H1 (cell line): Measurements from ENCODE around the gene CASK. TPM values are rescaled to one million over a fixed set of nuclear protein-coding genes. Genes with fewer than 3 reads are reported as not detected.

Experiments used
- CTCF ChIA-PET: fragments of 300-600 bp; sonication (Branson Sonifier 250); formaldehyde crosslinking; loops from one replicate; lab custom pipeline; 2021; ENCODE audit not compliant: partially characterized antibody; lab: Charles Lee
- POLR2A ChIA-PET: fragments of 300-600 bp; sonication (Branson Sonifier 250); formaldehyde crosslinking; loops from one replicate; lab custom pipeline; 2021; ENCODE audit warnings: inconsistent platforms; ENCODE audit not compliant: partially characterized antibody; lab: Charles Lee
- DNase-seq, 2 experiments: peaks; one replicate each; pipeline versions ENCODE4 v3.0.0 to v3.0.0-alpha.2; 2010 to 2022; ENCODE audit warnings: low spot score in 2 of 2, low read depth in 1 of 2, mixed read lengths in 1 of 2
- FAIRE-seq: peaks from 2 replicates; lab custom pipeline; 2011; peaks lifted over from hg19 to GRCh38; lab: Jason Lieb, UNC
- H2AFZ ChIP-seq: 2 replicates; pipeline ENCODE4 v1.8.1; 2012; ENCODE audit warnings: low read length, inconsistent platforms
- H2AK5ac ChIP-seq: 2 replicates; pipeline ENCODE4 v1.6.1; 2013; ENCODE audit warnings: low read depth, low read length
- H2BK120ac ChIP-seq: replicated peaks from 2 replicates; pipeline ENCODE3; 2013; ENCODE audit warnings: low read depth, low read length, inconsistent platforms
- H2BK12ac ChIP-seq: 2 replicates; pipeline ENCODE4 v1.6.1; 2013; ENCODE audit warnings: low read depth, low read length
- H2BK15ac ChIP-seq: 2 replicates; pipeline ENCODE4 v1.6.1; 2013; ENCODE audit warnings: low read length
- H2BK20ac ChIP-seq: 2 replicates; pipeline ENCODE4 v1.6.1; 2013; ENCODE audit warnings: low read length
- H2BK5ac ChIP-seq: 2 replicates; pipeline ENCODE4 v1.6.1; 2013; ENCODE audit warnings: low read depth, low read length
- H3K14ac ChIP-seq: 2 replicates; pipeline ENCODE4 v1.6.1; 2013; ENCODE audit warnings: inconsistent platforms; ENCODE audit not compliant: insufficient read length
- H3K18ac ChIP-seq: 2 replicates; pipeline ENCODE4 v1.6.1; 2013; ENCODE audit warnings: low read length; ENCODE audit errors: extremely low read depth
- H3K23ac ChIP-seq: 2 replicates; pipeline ENCODE4 v1.6.1; 2013; ENCODE audit warnings: inconsistent platforms; ENCODE audit not compliant: insufficient read length
- H3K23me2 ChIP-seq: 2 replicates; pipeline ENCODE4 v1.6.1; 2013; ENCODE audit warnings: low read depth, low read length
- H3K27ac ChIP-seq: 2 replicates; pipeline ENCODE4 v1.6.1; 2011; ENCODE audit warnings: low read depth, low read length, inconsistent platforms
- H3K27me3 ChIP-seq, 4 experiments: replicated peaks in 1 of 4; 1 replicate in 1 of 4; 2 replicates in 3 of 4; pipeline versions ENCODE4 v1.6.1 to v1.8.1; 2011 to 2013; ENCODE audit warnings: low read length in 3 of 4, mild to moderate bottlenecking in 3 of 4, inconsistent platforms in 2 of 4, mixed read lengths in 2 of 4, moderate library complexity in 1 of 4; ENCODE audit not compliant: control insufficient read depth in 3 of 4, insufficient read depth in 3 of 4; ENCODE audit errors: extremely low read depth in 1 of 4
- H3K36me3 ChIP-seq, 4 experiments: 2 replicates each; pipeline versions ENCODE4 v1.6.1 to v1.8.1; 2011 to 2013; ENCODE audit warnings: mild to moderate bottlenecking in 4 of 4, low read length in 3 of 4, moderate library complexity in 2 of 4, control low read depth in 1 of 4, inconsistent platforms in 1 of 4; ENCODE audit not compliant: insufficient read depth in 4 of 4, control insufficient read depth in 2 of 4
- H3K4ac ChIP-seq: replicated peaks from 2 replicates; pipeline ENCODE3; 2013; ENCODE audit warnings: low read length, low read depth, mixed read lengths, inconsistent platforms; ENCODE audit not compliant: insufficient read length
- H3K4me1 ChIP-seq, 4 experiments: replicated peaks in 1 of 4; 1 replicate in 1 of 4; 2 replicates in 3 of 4; pipeline versions ENCODE4 v1.6.1 to v1.8.1; 2011 to 2013; ENCODE audit warnings: low read length in 3 of 4, inconsistent platforms in 2 of 4, mixed read lengths in 1 of 4; ENCODE audit not compliant: insufficient read depth in 4 of 4, control insufficient read depth in 3 of 4
- H3K4me2 ChIP-seq, 2 experiments: 2 replicates each; pipeline versions ENCODE4 v1.6.1 to v1.8.1; 2011 to 2013; ENCODE audit warnings: low read depth in 2 of 2, low read length in 2 of 2, control low read depth in 1 of 2, inconsistent platforms in 1 of 2, mild to moderate bottlenecking in 1 of 2; ENCODE audit not compliant: insufficient read depth in 1 of 2
- H3K4me3 ChIP-seq, 4 experiments: fragments of 200-600, 300-600 bp in 1 of 4; sonication (generic), shearing (Covaris generic), sonication (Bioruptor Twin) in 1 of 4; 2 replicates each; pipeline versions ENCODE4 v1.5.1 to v1.8.1; 2011 to 2016; ENCODE audit warnings: low read length in 4 of 4, low read depth in 3 of 4, control low read depth in 2 of 4, inconsistent platforms in 2 of 4, mild to moderate bottlenecking in 2 of 4, mixed read lengths in 1 of 4, moderate library complexity in 1 of 4; ENCODE audit not compliant: insufficient read depth in 2 of 4; ENCODE audit errors: extremely low read depth in 1 of 4
- H3K56ac ChIP-seq: replicated peaks from 2 replicates; pipeline ENCODE3; 2013; ENCODE audit warnings: low read depth, mild to moderate bottlenecking, mixed read lengths, low read length, inconsistent platforms; ENCODE audit not compliant: insufficient read length
- H3K79me1 ChIP-seq: 2 replicates; pipeline ENCODE4 v1.6.1; 2013; ENCODE audit warnings: low read depth, low read length, control low read depth
- H3K79me2 ChIP-seq, 2 experiments: 2 replicates each; pipeline versions ENCODE4 v1.6.1 to v1.8.1; 2012 to 2013; ENCODE audit warnings: low read length in 2 of 2, mild to moderate bottlenecking in 2 of 2, inconsistent platforms in 1 of 2; ENCODE audit not compliant: insufficient read depth in 2 of 2, control insufficient read depth in 1 of 2
- H3K9ac ChIP-seq, 4 experiments: replicated peaks in 1 of 4; 1 replicate in 1 of 4; 2 replicates in 3 of 4; pipeline versions ENCODE4 v1.6.1 to v1.8.1; 2011 to 2013; ENCODE audit warnings: low read depth in 3 of 4, low read length in 3 of 4, control low read depth in 2 of 4, mild to moderate bottlenecking in 2 of 4, moderate library complexity in 2 of 4, inconsistent platforms in 1 of 4; ENCODE audit errors: extremely low read depth in 1 of 4
- H3K9me3 ChIP-seq, 2 experiments: 2 replicates each; pipeline versions ENCODE4 v1.6.1 to v1.8.1; 2012 to 2013; ENCODE audit warnings: mild to moderate bottlenecking in 2 of 2, moderate library complexity in 2 of 2, control low read depth in 1 of 2, inconsistent platforms in 1 of 2, low read depth in 1 of 2, low read length in 1 of 2, mixed read lengths in 1 of 2; ENCODE audit not compliant: insufficient read depth in 2 of 2
- H4K20me1 ChIP-seq, 2 experiments: replicated peaks in 1 of 2; 2 replicates each; pipeline versions ENCODE3 to v1.8.1; 2011 to 2013; ENCODE audit warnings: inconsistent platforms in 2 of 2, low read length in 2 of 2, mild to moderate bottlenecking in 1 of 2; ENCODE audit not compliant: insufficient read depth in 2 of 2, control insufficient read depth in 1 of 2
- H4K5ac ChIP-seq: 2 replicates; pipeline ENCODE4 v1.6.1; 2013; ENCODE audit warnings: low read length, low read depth, mixed read lengths, inconsistent platforms; ENCODE audit not compliant: insufficient read length
- H4K8ac ChIP-seq: 2 replicates; pipeline ENCODE4 v1.8.0; 2013; ENCODE audit warnings: mild to moderate bottlenecking, moderate library complexity, low read length, inconsistent platforms; ENCODE audit not compliant: insufficient read depth; ENCODE audit errors: extremely low read depth
- H4K91ac ChIP-seq: replicated peaks from 2 replicates; pipeline ENCODE3; 2013; ENCODE audit warnings: low read length, mixed read lengths, inconsistent platforms; ENCODE audit not compliant: insufficient read length
- BACH1 ChIP-seq: IDR thresholded peaks from 2 replicates; pipeline ENCODE4 v1.6.1; 2012; ENCODE audit warnings: low read length, improper control_type of control experiment
- BRCA1 ChIP-seq: IDR thresholded peaks from 2 replicates; pipeline ENCODE4 v1.6.1; 2012; ENCODE audit warnings: low read depth, low read length, improper control_type of control experiment
- NRF1 ChIP-seq: IDR thresholded peaks from 2 replicates; pipeline ENCODE4 v1.6.1; 2011; ENCODE audit warnings: mild to moderate bottlenecking, low read depth, low read length, improper control_type of control experiment
- RXRA ChIP-seq: IDR thresholded peaks from 2 replicates; pipeline ENCODE4 v1.6.1; 2011; ENCODE audit warnings: low read depth, mild to moderate bottlenecking, low read length, moderate library complexity; ENCODE audit not compliant: insufficient read depth
- SIRT6 ChIP-seq: IDR thresholded peaks from one replicate; pipeline ENCODE4 v1.7.1; 2012; ENCODE audit warnings: low read length, inconsistent platforms
- SIX5 ChIP-seq: IDR thresholded peaks from 2 replicates; pipeline ENCODE4 v1.6.1; 2011; ENCODE audit warnings: mild to moderate bottlenecking, low read depth, low read length
- SP1 ChIP-seq: IDR thresholded peaks from 2 replicates; pipeline ENCODE4 v1.6.1; 2011; ENCODE audit warnings: low read depth, low read length
- TAF1 ChIP-seq: IDR thresholded peaks from 2 replicates; pipeline ENCODE4 v1.6.1; 2011; ENCODE audit warnings: mild to moderate bottlenecking, low read depth, low read length
- WGBS, 2 experiments: shearing (Covaris generic) in 1 of 2; methylation state at CpG; one replicate each; pipeline versions ENCODE4 v1.1.6 to v1.1.7; 2013 to 2015; ENCODE audit warnings: low lambda C conversion rate in 2 of 2, mixed read lengths in 2 of 2, inconsistent platforms in 1 of 2, low coverage in 1 of 2, missing lambda C conversion rate in 1 of 2; ENCODE audit not compliant: insufficient replicate concordance in 2 of 2, insufficient coverage in 1 of 2, insufficient read length in 1 of 2; ENCODE audit errors: extremely low coverage in 1 of 2, missing lambda C conversion rate in 1 of 2; 5-methylcytosine and 5-hydroxymethylcytosine counted together
- polyA plus RNA-seq, 7 experiments: library from polyadenylated mRNA; depleted of rRNA in 3 of 7; stranded (reverse) in 5 of 7; unstranded in 2 of 7; fragments of >200 nt in 5 of 7; fragments of 200-250 nt in 2 of 7; gene quantifications; 1 replicate in 5 of 7; 2 replicates in 1 of 7; 4 replicates in 1 of 7; pipeline versions ENCODE4 v1.2.1 to v1.2.3, GENCODE V29; 2011 to 2013; ENCODE audit warnings: missing spikeins in 2 of 7, mixed read lengths in 2 of 7
- total RNA-seq: library from RNA; stranded (reverse); fragmentation: NEBNext Ultra II Directional; extraction: Animal tissue kit (Norgen Biotek cat#: 25700); gene quantifications from 2 replicates; pipeline ENCODE4 v1.2.1, GENCODE V29; 2021
- TF ChIP-seq, protein P1 (sequence below), 3 experiments: IDR thresholded peaks; 1 replicate in 2 of 3; 2 replicates in 1 of 3; pipeline versions ENCODE4 v1.5.1 to v1.6.1; 2011; ENCODE audit warnings: low read length in 3 of 3, mild to moderate bottlenecking in 3 of 3, inconsistent platforms in 2 of 3, low read depth in 1 of 3, moderate library complexity in 1 of 3; ENCODE audit not compliant: insufficient read depth in 1 of 3; ENCODE audit errors: control extremely low read depth in 1 of 3
- TF ChIP-seq, protein P2 (sequence below): IDR thresholded peaks from 2 replicates; pipeline ENCODE4 v1.6.1; 2011; ENCODE audit warnings: low read depth, mild to moderate bottlenecking, low read length; ENCODE audit not compliant: insufficient read depth

The CASK gene
- total and polyA plus RNA-seq, 2 of the 8 experiments (the other 6 are each of a cell fraction or from before 2014, with no cell fraction given): 21.6 to 55.1 TPM

DNA sequence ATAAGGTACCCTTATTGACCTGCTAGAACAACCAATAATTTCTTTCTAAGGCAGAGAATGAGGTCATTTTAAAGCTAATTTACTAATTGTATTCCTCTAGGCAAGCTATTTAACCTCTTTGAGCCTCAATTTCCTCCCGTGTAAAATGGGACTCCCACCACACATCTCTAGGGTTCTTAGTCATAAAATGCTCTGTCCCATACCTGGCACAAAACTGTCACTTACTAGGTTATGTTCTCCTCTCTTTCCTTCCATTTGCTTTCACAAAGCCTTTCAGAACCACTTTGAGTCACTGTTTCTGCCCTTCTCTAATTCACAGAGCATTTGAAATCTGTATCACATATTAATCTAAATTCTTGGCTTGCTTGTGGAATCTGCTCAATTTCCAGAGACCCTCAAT lies 201.8 kb downstream of the CASK start:
- H2BK15ac ChIP-seq: no peak overlapping the region
- H4K8ac ChIP-seq: no peak overlapping the region
- TF ChIP-seq SIRT6: no peak
- TF ChIP-seq BRCA1: no peak
- TF ChIP-seq BACH1: no peak
- TF ChIP-seq, protein P1, sequence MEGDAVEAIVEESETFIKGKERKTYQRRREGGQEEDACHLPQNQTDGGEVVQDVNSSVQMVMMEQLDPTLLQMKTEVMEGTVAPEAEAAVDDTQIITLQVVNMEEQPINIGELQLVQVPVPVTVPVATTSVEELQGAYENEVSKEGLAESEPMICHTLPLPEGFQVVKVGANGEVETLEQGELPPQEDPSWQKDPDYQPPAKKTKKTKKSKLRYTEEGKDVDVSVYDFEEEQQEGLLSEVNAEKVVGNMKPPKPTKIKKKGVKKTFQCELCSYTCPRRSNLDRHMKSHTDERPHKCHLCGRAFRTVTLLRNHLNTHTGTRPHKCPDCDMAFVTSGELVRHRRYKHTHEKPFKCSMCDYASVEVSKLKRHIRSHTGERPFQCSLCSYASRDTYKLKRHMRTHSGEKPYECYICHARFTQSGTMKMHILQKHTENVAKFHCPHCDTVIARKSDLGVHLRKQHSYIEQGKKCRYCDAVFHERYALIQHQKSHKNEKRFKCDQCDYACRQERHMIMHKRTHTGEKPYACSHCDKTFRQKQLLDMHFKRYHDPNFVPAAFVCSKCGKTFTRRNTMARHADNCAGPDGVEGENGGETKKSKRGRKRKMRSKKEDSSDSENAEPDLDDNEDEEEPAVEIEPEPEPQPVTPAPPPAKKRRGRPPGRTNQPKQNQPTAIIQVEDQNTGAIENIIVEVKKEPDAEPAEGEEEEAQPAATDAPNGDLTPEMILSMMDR (IDR thresholded peaks at IDR 0.05; ENCODE audit: control extremely low read depth in 1 of 3, insufficient read depth in 1 of 3, low read depth in 1 of 3, low read length in 3 of 3): no peak
- TF ChIP-seq, protein P2, sequence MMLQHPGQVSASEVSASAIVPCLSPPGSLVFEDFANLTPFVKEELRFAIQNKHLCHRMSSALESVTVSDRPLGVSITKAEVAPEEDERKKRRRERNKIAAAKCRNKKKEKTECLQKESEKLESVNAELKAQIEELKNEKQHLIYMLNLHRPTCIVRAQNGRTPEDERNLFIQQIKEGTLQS: no peak
- TF ChIP-seq TAF1: no peak
- no peak for TF ChIP-seq SIX5
- TF ChIP-seq SP1: no peak
- TF ChIP-seq RXRA: no peak
- no peak for TF ChIP-seq NRF1
- TF ChIP-seq, all 59 proteins: peak for 0
- Histone ChIP-seq H3K9ac (no peak overlapping the region), H3K27me3 (no peaks in the 10 kb centered on the region), H2BK120ac (no peak overlapping the region), H3K27ac (no peak overlapping the region), H3K79me1 (no peaks in the 10 kb centered on the region), H4K5ac (no peak overlapping the region), H3K4me1 (peaks cover 0 to 13% (median 3%) of the 10 kb centered on the region in 4 experiments; a peak in 5 of 7 replicates), H2BK12ac (no peak overlapping the region), H2AFZ (no peak overlapping the region), H3K36me3 (no peaks in the 10 kb centered on the region), H3K23me2 (no peaks in the 10 kb centered on the region), H3K4me3 (no peak overlapping the region), H2BK5ac (no peak overlapping the region), H3K4ac (no peak overlapping the region), H3K14ac (no peak overlapping the region), H3K79me2 (no peaks in the 10 kb centered on the region), H3K9me3 (no peaks in the 10 kb centered on the region), H3K56ac (no peak overlapping the region), H4K91ac (no peak overlapping the region), H4K20me1 (no peaks in the 10 kb centered on the region), H3K4me2 (no peak overlapping the region), H3K23ac (no peak overlapping the region), H2AK5ac (no peak overlapping the region), H2BK20ac (no peak overlapping the region), H3K18ac (no peak overlapping the region)
- ChIA-PET CTCF (interaction anchor here (0.7 kb wide), 1 partner anchor 11 kb away, joined by 3 read pairs; no protein-coding TSS in a partner anchor), POLR2A (no interaction called here)
- no peak for FAIRE-seq
- no peak for DNase-seq
- 100% methylated on average over 1 of the region's 1 CpG; no CpG with 5 or more reads in 1 of the 2 experiments for WGBS, 2 experiments
